Thyroid gland (tissue), 4 donors: ENCODE results near the gene EMP2. TPM values are rescaled to one million over a fixed set of nuclear protein-coding genes. Genes with fewer than 3 reads are reported as not detected.

Experiments used
- DNase-seq, 2 donors: peaks; one replicate each; pipeline ENCODE4 v3.0.0-alpha.2; 2019
- H3K27ac ChIP-seq, 3 donors: fragments of 200-600 bp; sonication (generic); 1 replicate in 2 of 3; 2 replicates in 1 of 3; pipeline ENCODE4 v1.5.1; 2016 to 2019; ENCODE audit warnings: mild to moderate bottlenecking in 1 of 3, moderate library complexity in 1 of 3
- H3K27me3 ChIP-seq: fragments of 200-600 bp; sonication (generic); one replicate; pipeline ENCODE4 v1.5.1; 2019
- H3K36me3 ChIP-seq, 2 donors: fragments of 200-600 bp; sonication (generic); one replicate each; pipeline ENCODE4 v1.5.1; 2016 to 2019
- H3K4me1 ChIP-seq, 2 donors: fragments of 200-600 bp; sonication (generic); one replicate each; pipeline ENCODE4 v1.5.1; 2017 to 2019
- H3K4me3 ChIP-seq, 3 donors: fragments of 200-600 bp; sonication (generic); replicated peaks in 1 of 3; 1 replicate in 2 of 3; 2 replicates in 1 of 3; pipeline ENCODE4 v1.5.1; 2016; ENCODE audit warnings: mild to moderate bottlenecking in 1 of 3
- H3K9me3 ChIP-seq: fragments of 200-600 bp; sonication (generic); one replicate; pipeline ENCODE4 v1.5.1; 2017
- POLR2A ChIP-seq, 2 donors: fragments of 450-650 bp; IDR thresholded peaks; one replicate each; pipeline ENCODE4 v1.6.1; 2017; ENCODE audit warnings: antibody characterized with exemption in 2 of 2, mild to moderate bottlenecking in 2 of 2, moderate library complexity in 1 of 2
- WGBS, 2 donors: methylation state at CpG; one replicate each; pipeline ENCODE4 v1.1.5; 2017; 5-methylcytosine and 5-hydroxymethylcytosine counted together
- intact Hi-C: fragments of 100-400 bp; cut with DNase I; formaldehyde crosslinking; loops from one replicate; pipeline ENCODE4 v1.15.1; 2023
- total RNA-seq, 4 donors: library from RNA; depleted of rRNA; stranded (reverse); fragments of >200 nt; gene quantifications; one replicate each; pipeline ENCODE4 v1.2.3, GENCODE V29; 2016
- TF ChIP-seq, protein P1 (sequence below), 6 experiments: fragments of 200-600 bp in 3 of 6; fragments of 450-650 bp in 3 of 6; sonication (generic) in 3 of 6; IDR thresholded peaks; one replicate each; pipeline ENCODE4 v1.5.1; 2016 to 2019; ENCODE audit warnings: antibody characterized with exemption in 6 of 6, mild to moderate bottlenecking in 2 of 6, inconsistent platforms in 1 of 6, moderate library complexity in 1 of 6

Gene EMP2
- total RNA-seq, 4 donors from 2014 or later = 17.9 to 37.5 (median 23.1) TPM

DNA sequence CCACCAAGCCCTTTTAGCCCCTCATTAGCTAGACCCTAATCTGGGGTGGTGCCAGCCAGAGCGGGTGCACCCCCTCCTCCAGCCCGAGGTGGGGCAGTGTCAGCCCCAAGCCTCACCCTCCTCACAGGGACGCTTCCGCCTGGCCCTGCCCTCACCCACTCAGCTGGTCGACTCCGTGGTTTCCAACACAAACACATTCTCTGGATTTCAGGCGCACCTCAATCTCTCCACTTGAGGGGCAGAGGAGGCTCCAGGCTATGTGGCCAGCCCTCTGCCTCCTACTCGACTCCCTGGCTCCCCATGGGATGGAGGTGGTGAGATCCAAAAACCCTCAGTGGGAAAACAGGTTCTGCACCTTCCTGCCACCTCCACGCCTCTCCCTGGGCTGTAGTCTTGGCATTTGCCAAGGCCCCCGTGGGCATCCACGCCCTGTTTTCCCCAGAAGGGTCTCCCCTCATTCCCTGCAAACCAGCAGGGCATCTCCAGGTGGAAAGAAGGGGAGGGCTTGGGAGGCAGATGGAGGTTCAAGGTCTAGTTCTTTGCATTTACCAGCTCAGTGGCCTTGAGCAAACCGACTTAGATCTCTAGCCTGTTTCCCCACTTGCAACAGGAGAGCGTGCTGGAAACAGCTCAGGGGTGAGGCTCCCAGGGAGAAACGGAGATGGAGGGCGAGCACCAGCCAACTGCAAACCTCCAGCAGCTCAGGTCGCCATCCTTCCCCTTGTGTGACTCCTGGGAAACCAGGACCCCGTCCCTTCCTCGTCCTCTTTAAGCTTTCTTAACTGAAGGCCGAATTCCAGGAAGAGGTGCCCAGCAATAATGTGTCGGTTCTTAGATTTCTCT is 1.7 kb downstream of the EMP2 start:
- no peaks in the 10 kb centered on the region for H3K27me3 ChIP-seq
- 33 to 42% methylated on average over 19 to 20 of the region's 20 CpGs for WGBS, 2 donors
- TF ChIP-seq, protein P1, sequence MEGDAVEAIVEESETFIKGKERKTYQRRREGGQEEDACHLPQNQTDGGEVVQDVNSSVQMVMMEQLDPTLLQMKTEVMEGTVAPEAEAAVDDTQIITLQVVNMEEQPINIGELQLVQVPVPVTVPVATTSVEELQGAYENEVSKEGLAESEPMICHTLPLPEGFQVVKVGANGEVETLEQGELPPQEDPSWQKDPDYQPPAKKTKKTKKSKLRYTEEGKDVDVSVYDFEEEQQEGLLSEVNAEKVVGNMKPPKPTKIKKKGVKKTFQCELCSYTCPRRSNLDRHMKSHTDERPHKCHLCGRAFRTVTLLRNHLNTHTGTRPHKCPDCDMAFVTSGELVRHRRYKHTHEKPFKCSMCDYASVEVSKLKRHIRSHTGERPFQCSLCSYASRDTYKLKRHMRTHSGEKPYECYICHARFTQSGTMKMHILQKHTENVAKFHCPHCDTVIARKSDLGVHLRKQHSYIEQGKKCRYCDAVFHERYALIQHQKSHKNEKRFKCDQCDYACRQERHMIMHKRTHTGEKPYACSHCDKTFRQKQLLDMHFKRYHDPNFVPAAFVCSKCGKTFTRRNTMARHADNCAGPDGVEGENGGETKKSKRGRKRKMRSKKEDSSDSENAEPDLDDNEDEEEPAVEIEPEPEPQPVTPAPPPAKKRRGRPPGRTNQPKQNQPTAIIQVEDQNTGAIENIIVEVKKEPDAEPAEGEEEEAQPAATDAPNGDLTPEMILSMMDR (IDR thresholded peaks at IDR 0.05) = peak in 1 of 6 experiments; percentile 10
- no peak for TF ChIP-seq POLR2A (IDR thresholded peaks at IDR 0.05)
- intact Hi-C loops = no loop called here
- peak overlapping the region in 1 of 3 donors; percentile 8 for H3K4me3 ChIP-seq
- H3K27ac ChIP-seq = peak overlapping the region in 2 of 3 donors; percentile 25 to 47
- H3K4me1 ChIP-seq = peaks cover 18 to 45% of the 10 kb centered on the region in 2 donors
- peak; percentile 57 to 63 for DNase-seq
- H3K9me3 ChIP-seq = no peaks in the 10 kb centered on the region
- no peaks in the 10 kb centered on the region for H3K36me3 ChIP-seq

DNA sequence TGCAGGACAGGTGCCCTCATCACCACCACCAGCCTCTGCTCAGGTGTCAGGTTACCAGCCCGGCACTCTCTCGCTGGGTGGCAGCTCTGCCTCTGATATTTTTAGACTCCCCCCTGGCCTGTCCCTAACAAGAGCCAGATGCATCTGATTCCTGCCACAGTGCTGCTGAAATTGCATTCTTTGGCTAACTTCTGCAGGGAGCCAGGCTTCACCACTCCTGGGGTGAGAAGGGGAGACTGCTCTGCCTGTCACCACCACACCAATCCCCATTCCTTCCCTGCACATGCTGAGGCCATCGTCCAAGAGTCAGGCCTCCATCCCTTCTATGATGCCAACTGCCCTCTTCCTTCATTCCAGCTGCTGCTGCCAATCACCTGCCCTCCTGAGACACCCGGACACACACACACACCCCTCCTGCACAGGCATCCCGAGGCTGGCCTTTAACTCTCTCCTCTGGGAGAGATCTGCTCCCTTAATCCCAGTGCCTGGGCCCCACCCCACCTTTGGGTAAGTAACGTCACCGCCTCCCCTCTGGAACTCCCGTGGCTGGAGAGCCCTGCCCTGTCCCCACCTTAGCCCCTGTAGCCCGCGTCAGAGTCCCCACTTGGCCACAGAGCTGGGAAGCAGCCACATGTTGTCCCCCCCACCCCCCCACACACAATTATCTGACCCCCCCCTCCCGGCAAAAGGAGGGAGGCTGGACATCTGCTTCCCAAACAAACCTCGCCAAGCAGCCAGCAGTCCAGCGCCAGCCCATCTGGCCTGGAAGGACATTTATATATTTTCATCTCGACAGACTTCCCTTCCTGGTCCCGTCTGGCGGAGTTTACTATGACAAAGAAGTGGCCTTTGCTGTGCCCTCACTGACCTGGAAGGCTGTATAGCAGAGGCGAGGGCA is 2.8 kb downstream of the EMP2 start:
- H3K36me3 ChIP-seq = no peaks in the 10 kb centered on the region
- WGBS, 2 donors = 37 to 47% methylated on average over 14 to 17 of the region's 17 CpGs
- H3K27me3 ChIP-seq = no peaks in the 10 kb centered on the region
- no peaks in the 10 kb centered on the region for H3K9me3 ChIP-seq
- DNase-seq = peak; percentile 43 to 49
- peaks cover 18 to 45% of the 10 kb centered on the region in 2 donors for H3K4me1 ChIP-seq
- H3K4me3 ChIP-seq = peak overlapping the region in 1 of 3 donors; percentile 8
- H3K27ac ChIP-seq = peak overlapping the region in 2 of 3 donors; percentile 25 to 47
- TF ChIP-seq, protein P1 (IDR thresholded peaks at IDR 0.05) = no peak
- no peak for TF ChIP-seq POLR2A (IDR thresholded peaks at IDR 0.05)
- intact Hi-C loops = no loop called here

DNA sequence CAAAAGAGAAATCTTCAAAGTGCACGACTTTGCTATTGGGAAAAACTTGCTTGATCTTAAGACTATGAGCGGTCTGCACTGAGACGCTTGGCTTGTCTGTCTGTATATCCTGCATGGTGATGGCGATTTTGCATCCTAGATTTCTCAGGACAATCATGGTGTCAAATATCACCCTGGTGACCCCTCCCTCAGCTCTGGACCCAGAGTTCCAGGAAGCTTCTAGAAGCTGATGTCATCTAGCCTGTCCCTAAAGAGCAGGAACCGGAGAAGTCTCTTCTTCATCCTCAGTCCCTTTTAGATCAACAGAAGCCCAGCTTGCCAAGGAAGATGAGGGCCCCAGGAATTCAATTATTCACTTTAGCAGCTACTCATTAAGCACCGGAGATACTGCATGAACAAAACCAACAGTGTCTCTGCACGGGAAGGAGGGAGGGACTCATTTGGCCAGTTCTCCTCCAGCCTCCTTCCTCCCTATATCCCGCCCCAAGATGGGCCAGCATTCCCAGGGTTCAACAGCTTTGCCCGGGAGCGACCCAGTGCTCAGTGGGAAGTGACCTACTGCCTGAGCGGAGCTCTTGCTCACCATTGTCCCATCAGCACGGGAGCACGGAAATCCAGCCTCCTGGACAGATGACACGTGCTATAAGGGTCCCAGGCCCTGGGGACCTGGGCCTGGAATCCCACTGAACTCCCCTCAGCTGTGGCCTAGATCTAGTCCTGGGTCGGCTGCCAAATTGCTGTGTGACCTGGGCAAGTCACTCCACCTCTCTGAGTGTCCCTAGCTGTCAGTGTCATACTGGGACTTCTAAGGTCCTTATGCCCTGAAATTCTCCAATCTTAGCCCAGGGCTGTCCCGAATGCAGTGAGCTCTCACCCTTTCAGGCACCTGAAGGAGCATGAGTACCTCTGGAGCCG is 3.8 kb downstream of the EMP2 start:
- Histone ChIP-seq H3K9me3 (no peaks in the 10 kb centered on the region), H3K4me1 (peaks cover 18 to 45% of the 10 kb centered on the region in 2 donors), H3K4me3 (no peak overlapping the region), H3K27me3 (no peaks in the 10 kb centered on the region), H3K27ac (peak overlapping the region in 2 of 3 donors; percentile 25 to 47), H3K36me3 (no peaks in the 10 kb centered on the region)
- WGBS, 2 donors = 51 to 52% methylated on average over 14 to 17 of the region's 17 CpGs
- intact Hi-C loops = no loop called here
- TF ChIP-seq POLR2A (IDR thresholded peaks at IDR 0.05) = no peak
- TF ChIP-seq, protein P1 (IDR thresholded peaks at IDR 0.05) = no peak
- no peak for DNase-seq

DNA sequence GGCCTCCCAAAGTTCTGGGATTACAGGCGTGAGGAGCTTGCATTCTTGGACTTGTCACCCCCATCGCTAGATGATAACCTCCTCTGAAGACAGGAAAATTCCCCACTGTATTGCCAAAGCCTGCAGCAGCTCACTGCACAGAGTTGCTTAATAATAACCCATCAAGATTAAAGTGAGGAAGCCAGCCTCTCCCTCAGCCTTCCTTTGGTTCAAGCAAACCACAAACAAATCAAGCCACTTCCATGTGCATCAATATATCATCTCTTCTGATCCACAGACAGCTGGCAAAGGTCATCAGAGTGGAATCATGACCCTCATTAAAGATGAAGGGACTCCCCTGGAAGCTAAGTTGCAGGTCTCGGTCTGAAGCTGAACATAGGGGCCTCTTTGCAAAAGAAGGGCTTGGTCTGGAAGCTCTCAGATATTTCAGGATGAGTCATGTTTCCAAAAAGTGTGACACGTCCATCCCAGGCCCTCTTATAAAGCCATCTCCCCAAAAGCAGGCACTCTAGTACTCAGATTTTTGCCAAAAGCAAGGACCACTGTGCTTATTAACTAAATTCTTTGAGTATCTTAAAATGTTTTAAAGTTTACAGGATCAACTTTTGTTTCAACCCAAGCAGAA is 4.8 kb downstream of the EMP2 start:
- no peak for DNase-seq
- H3K27me3 ChIP-seq = no peaks in the 10 kb centered on the region
- H3K4me1 ChIP-seq = peaks cover 18 to 37% of the 10 kb centered on the region in 2 donors
- no peaks in the 10 kb centered on the region for H3K36me3 ChIP-seq
- H3K4me3 ChIP-seq = no peak overlapping the region
- no peak overlapping the region for H3K27ac ChIP-seq
- intact Hi-C loops = no loop called here
- 67 to 78% methylated on average over 4 of the region's 4 CpGs for WGBS, 2 donors
- H3K9me3 ChIP-seq = no peaks in the 10 kb centered on the region
- no peak for TF ChIP-seq POLR2A (IDR thresholded peaks at IDR 0.05)
- TF ChIP-seq, protein P1 (IDR thresholded peaks at IDR 0.05) = no peak
